Measurements from ENCODE around the gene NBL1. TPM values are rescaled to one million over a fixed set of nuclear protein-coding genes. Genes with fewer than 3 reads are reported as not detected.
A peak's percentile ranks its signal among the peaks of the same experiment; 100 is the strongest.

The NBL1 gene
- total RNA-seq: 10 to 100 TPM; 44.3 to 73.3 TPM
- polyA plus RNA-seq (ENCODE audit: insufficient read depth, low read depth, low replicate concordance): 141 TPM
- long read RNA-seq, donor 1, transcript NBL1-202 (4 exons, 2,172 nt): major isoform, 10 of 10 reads
- long read RNA-seq, donor 1, partial matches to known transcripts: 0 of 10 reads
- long read RNA-seq, donor 1, other reads (novel, unspliced or antisense): 0 of 10 reads
- long read RNA-seq, donor 2, transcript NBL1-202 (4 exons, 2,172 nt): major isoform, 9 of 9 reads
- long read RNA-seq, donor 2, partial matches to known transcripts: 0 of 9 reads
- long read RNA-seq, donor 2, other reads (novel, unspliced or antisense): 0 of 9 reads

GRCh38 chr1:19643602-19644394 is at the start of gene NBL1:
NBL1 (plus strand) TSS chr1:19644311; CDS start chr1:19655031, 10,720 bp downstream.
- peak; percentile 75 for DNase-seq
- Histone ChIP-seq H3K27me3 (no peaks in the 10 kb centered on the region), H3K4me1 (peaks cover 5% of the 10 kb centered on the region), H3K9me3 (no peaks in the 10 kb centered on the region), H3K27ac (peak within 1 kb of the TSS; percentile 84 to 93), H3K4me3 (peak within 1 kb of the TSS; percentile 77 to 83), H3K36me3 (ENCODE audit: low read depth, missing control alignments) (no peaks in the 10 kb centered on the region)
- TF ChIP-seq POLR2A (IDR thresholded peaks at IDR 0.05) (no peak), CTCF (IDR thresholded peaks at IDR 0.05) (no peak)
- 0 to 1% methylated on average over 1 to 42 of the region's 90 CpGs for WGBS, 2 donors
- intact Hi-C loops (cut with DNase I; ENCODE audit: low total_unique reads): loop anchor here (10.0 kb wide), 1 partner anchor 159 kb away; the partner anchor contains the start of gene CAPZB

GRCh38 chr1:19596065-19596713 is 47.9 kb upstream of the NBL1 start:
- DNase-seq: no peak
- H3K27ac ChIP-seq: peak overlapping the region; percentile 79 to 87
- peak overlapping the region; percentile 89 to 99 for H3K4me3 ChIP-seq
- intact Hi-C loops (cut with DNase I; ENCODE audit: low total_unique reads): no loop called here
- WGBS, 2 donors: 1 to 2% methylated on average over 11 of the region's 11 CpGs
- no peaks in the 10 kb centered on the region for H3K9me3 ChIP-seq
- TF ChIP-seq POLR2A (IDR thresholded peaks at IDR 0.05): no peak
- no peak for TF ChIP-seq CTCF (IDR thresholded peaks at IDR 0.05)
- no peaks in the 10 kb centered on the region for H3K27me3 ChIP-seq
- H3K36me3 ChIP-seq (ENCODE audit: low read depth, missing control alignments): no peaks in the 10 kb centered on the region
- peaks cover 16% of the 10 kb centered on the region for H3K4me1 ChIP-seq

GRCh38 chr1:19596714-19597495 is 47.2 kb upstream of the NBL1 start:
- Histone ChIP-seq H3K27ac (peak overlapping the region; percentile 79 to 87), H3K9me3 (no peaks in the 10 kb centered on the region), H3K27me3 (no peaks in the 10 kb centered on the region), H3K4me3 (peak overlapping the region; percentile 89 to 99), H3K4me1 (peaks cover 16% of the 10 kb centered on the region), H3K36me3 (ENCODE audit: low read depth, missing control alignments) (no peaks in the 10 kb centered on the region)
- DNase-seq: peak; percentile 99
- WGBS, 2 donors: 0 to 1% methylated on average over 10 to 61 of the region's 65 CpGs
- TF ChIP-seq POLR2A (IDR thresholded peaks at IDR 0.05): peak; percentile 58
- TF ChIP-seq CTCF (IDR thresholded peaks at IDR 0.05): no peak
- intact Hi-C loops (cut with DNase I; ENCODE audit: low total_unique reads): no loop called here

GRCh38 chr1:19597496-19598309 is 46.4 kb upstream of the NBL1 start:
- H3K9me3 ChIP-seq: no peaks in the 10 kb centered on the region
- peaks cover 16% of the 10 kb centered on the region for H3K4me1 ChIP-seq
- TF ChIP-seq CTCF (IDR thresholded peaks at IDR 0.05): no peak
- TF ChIP-seq POLR2A (IDR thresholded peaks at IDR 0.05): no peak
- H3K36me3 ChIP-seq (ENCODE audit: low read depth, missing control alignments): no peaks in the 10 kb centered on the region
- no peak for DNase-seq
- H3K4me3 ChIP-seq: peak overlapping the region; percentile 89 to 99
- intact Hi-C loops (cut with DNase I; ENCODE audit: low total_unique reads): no loop called here
- 10 to 13% methylated on average over 16 to 18 of the region's 18 CpGs for WGBS, 2 donors
- H3K27ac ChIP-seq: peak overlapping the region; percentile 79 to 87
- H3K27me3 ChIP-seq: no peaks in the 10 kb centered on the region
